Astrocyte of the cerebellum (primary cell): ENCODE measurements around the gene VEGFA.
A peak's percentile ranks its signal among the peaks of the same experiment; 100 is the strongest.

ENCODE experiments used
- DNase-seq: peaks from one replicate; pipeline ENCODE4 v3.0.0-alpha.2; 2011; ENCODE audit warnings: low read depth
- H3K4me3 ChIP-seq: 2 replicates; pipeline ENCODE4 v1.5.1; 2011; ENCODE audit warnings: mild to moderate bottlenecking, low read depth, low read length, moderate library complexity
- CTCF ChIP-seq: IDR thresholded peaks from 2 replicates; pipeline ENCODE4 v1.5.1; 2012; ENCODE audit warnings: low read length, low read depth, moderate library complexity, mild to moderate bottlenecking; ENCODE audit errors: missing control alignments
- in situ Hi-C: cut with HindIII; loops from 2 replicates; pipeline ENCODE4 v1.10.0; 2017; ENCODE audit warnings: low sequenced_read_pairs

Gene VEGFA

GRCh38 chr6:43774776-43775534 lies 4.9 kb downstream of the VEGFA start:
- peak overlapping the region; percentile 13 for H3K4me3 ChIP-seq
- peak; percentile 89 for TF ChIP-seq CTCF
- no peak for DNase-seq
- in situ Hi-C loops = loop anchor here (5.0 kb wide), 2 partner anchors 42 to 103 kb away; no protein-coding TSS in a partner anchor

- no peak for DNase-seq
- H3K4me3 ChIP-seq = no peak overlapping the region
- TF ChIP-seq CTCF = no peak
- in situ Hi-C loops = loop anchor here (5.0 kb wide), 2 partner anchors 42 to 103 kb away; no protein-coding TSS in a partner anchor
These were observed 5.5 kb downstream of the VEGFA start for GRCh38 chr6:43775535-43775885.

GRCh38 chr6:43776115-43776798 lies 6.2 kb downstream of the VEGFA start:
- no peak for TF ChIP-seq CTCF
- in situ Hi-C loops = loop anchor here (5.0 kb wide), 2 partner anchors 41 to 104 kb away; no protein-coding TSS in a partner anchor
- no peak overlapping the region for H3K4me3 ChIP-seq
- DNase-seq = no peak

- H3K4me3 ChIP-seq = no peak overlapping the region
- no peak for DNase-seq
- in situ Hi-C loops = loop anchor here (5.0 kb wide), 2 partner anchors 40 to 105 kb away; no protein-coding TSS in a partner anchor
- no peak for TF ChIP-seq CTCF
These were observed 7.1 kb downstream of the VEGFA start for GRCh38 chr6:43776799-43777776.

GRCh38 chr6:43778131-43778855 lies 8.3 kb downstream of the VEGFA start:
- in situ Hi-C loops = loop anchor here (5.0 kb wide), 2 partner anchors 39 to 106 kb away; no protein-coding TSS in a partner anchor
- DNase-seq = no peak
- TF ChIP-seq CTCF = no peak
- H3K4me3 ChIP-seq = no peak overlapping the region
